Measurements from ENCODE around the gene ASAP2.

GRCh38 chr2:9404451-9404850 is 197.8 kb downstream of the ASAP2 start:
- TF ChIP-seq EZH2 (IDR thresholded peaks at IDR 0.05; ENCODE audit: borderline replicate concordance, low read length) (no peak), CTCF (IDR thresholded peaks at IDR 0.05; ENCODE audit: low read length) (no peak)
